Adrenal gland (tissue), 12 donors: Measurements from ENCODE around the gene AKT3. TPM values are rescaled to one million over a fixed set of nuclear protein-coding genes. Genes with fewer than 3 reads are reported as not detected.

ENCODE experiments used
- DNase-seq, 7 donors: peaks; one replicate each; pipeline ENCODE4 v3.0.0-alpha.2; 2019 to 2020
- H3K27ac ChIP-seq, 5 donors: fragments of 200-600 bp; sonication (generic) in 4 of 5; 1 replicate in 3 of 5; 2 replicates in 2 of 5; pipeline versions ENCODE4 v1.5.1 to v1.8.0; 2016 to 2020; ENCODE audit warnings: mild to moderate bottlenecking in 1 of 5
- H3K27me3 ChIP-seq: fragments of 200-600 bp; 2 replicates; pipeline ENCODE4 v1.8.0; 2021
- H3K36me3 ChIP-seq, 2 donors: fragments of 200-600 bp; replicated peaks in 1 of 2; 1 replicate in 1 of 2; 2 replicates in 1 of 2; pipeline versions ENCODE4 v1.5.1 to v1.8.0; 2018 to 2022
- H3K4me1 ChIP-seq, 2 donors: fragments of 200-600 bp; replicated peaks in 1 of 2; 1 replicate in 1 of 2; 2 replicates in 1 of 2; pipeline versions ENCODE4 v1.5.1 to v1.8.0; 2018 to 2021
- H3K4me3 ChIP-seq, 4 donors: fragments of 200-600 bp; sonication (generic) in 3 of 4; one replicate each; pipeline ENCODE4 v1.5.1; 2016 to 2018
- H3K9me3 ChIP-seq, 3 donors: fragments of 200-600 bp; sonication (generic) in 1 of 3; replicated peaks in 1 of 3; 1 replicate in 2 of 3; 2 replicates in 1 of 3; pipeline versions ENCODE4 v1.5.1 to v1.8.0; 2016 to 2021
- CTCF ChIP-seq, 6 experiments: fragments of 450-650 bp in 4 of 6; fragments of 200-600 bp in 2 of 6; sonication (generic) in 1 of 6; IDR thresholded peaks; 1 replicate in 5 of 6; 2 replicates in 1 of 6; pipeline versions ENCODE4 v1.5.1 to v1.8.0; 2016 to 2021; ENCODE audit warnings: antibody characterized with exemption in 6 of 6, mild to moderate bottlenecking in 2 of 6, moderate library complexity in 1 of 6
- POLR2A ChIP-seq, 2 donors: fragments of 450-650 bp; IDR thresholded peaks; one replicate each; pipeline ENCODE4 v1.6.1; 2017; ENCODE audit warnings: antibody characterized with exemption in 2 of 2, mild to moderate bottlenecking in 2 of 2, moderate library complexity in 1 of 2
- WGBS, 4 donors: extraction: QIAGEN DNeasy Blood & Tissue Kit in 2 of 4; methylation state at CpG; one replicate each; pipeline versions ENCODE4 v1.1.5 to v1.1.7; 2013 to 2017; 5-methylcytosine and 5-hydroxymethylcytosine counted together
- intact Hi-C, 2 donors: fragments of 100-400 bp; cut with DNase I; formaldehyde crosslinking; loops; one replicate each; pipeline versions ENCODE4 v1.14.1 to v1.15.0; 2022 to 2023
- polyA plus RNA-seq, 3 donors: library from polyadenylated mRNA; stranded (reverse); fragments of 200-250 nt in 2 of 3; fragments of 350-450 nt in 1 of 3; fragmentation: Illumina TruSeq in 1 of 3; extraction: RNeasy Lipid Tissue Mini Kit (QIAGEN cat#74804) in 1 of 3; gene quantifications; one replicate each; pipeline ENCODE4 v1.2.3, GENCODE V29; 2013 to 2014
- total RNA-seq, 9 donors: library from RNA; depleted of rRNA in 4 of 9; stranded (reverse); fragments of >200 nt in 4 of 9; fragments of 120-200 nt in 1 of 9; fragmentation: NEBNext Ultra II Directional in 1 of 9; extraction: Animal tissue kit (Norgen Biotek cat#: 25700) in 1 of 9; gene quantifications; one replicate each; pipeline versions ENCODE4 v1.1.0 to v1.2.4, GENCODE V29; 2013 to 2023
- donor health status: healthy with polysubstance abuse.
- donor health status: Bipolar disorder and iron deficiency.
- donor health status: DM: yes; HTN: yes; CAD: no.
- donor health status: DM: no; HTN: no; CAD: no.
- donor health status: DM: no; HTN: no; CAD: no.
- donor health status: DM: yes; HTN: yes; CAD: no.

The AKT3 gene
- total and polyA plus RNA-seq, 12 donors: 11.4 to 82.3 (median 32.4) TPM

GRCh38 chr1:243520831-243521230, 329.2 kb downstream of the AKT3 start:
- WGBS, 4 donors: 44 to 65% (median 61%) methylated on average over 1 of the region's 1 CpG
- peaks cover 0 to 15% of the 10 kb centered on the region in 2 donors for H3K4me1 ChIP-seq
- no peak overlapping the region for H3K4me3 ChIP-seq
- no peak for DNase-seq
- H3K27me3 ChIP-seq: no peaks in the 10 kb centered on the region
- intact Hi-C loops: no loop called here
- H3K27ac ChIP-seq: no peak overlapping the region
- TF ChIP-seq CTCF (IDR thresholded peaks at IDR 0.05) (no peak), POLR2A (IDR thresholded peaks at IDR 0.05) (no peak)
- no peaks in the 10 kb centered on the region for H3K36me3 ChIP-seq
- H3K9me3 ChIP-seq: no peaks in the 10 kb centered on the region

- no peak overlapping the region for H3K27ac ChIP-seq
- no peaks in the 10 kb centered on the region for H3K27me3 ChIP-seq
- TF ChIP-seq POLR2A (IDR thresholded peaks at IDR 0.05): no peak
- no peak for TF ChIP-seq CTCF (IDR thresholded peaks at IDR 0.05)
- no peaks in the 10 kb centered on the region for H3K4me1 ChIP-seq
- H3K4me3 ChIP-seq: no peak overlapping the region
- H3K9me3 ChIP-seq: no peaks in the 10 kb centered on the region
- no peak for DNase-seq
- H3K36me3 ChIP-seq: peaks cover 0 to 9% of the 10 kb centered on the region in 2 donors
- intact Hi-C loops: no loop called here
- WGBS, 4 donors: 83 to 100% (median 91%) methylated on average over 1 of the region's 1 CpG
Measured at GRCh38 chr1:243514927-243515326, 335.1 kb downstream of the AKT3 start.

- TF ChIP-seq CTCF (IDR thresholded peaks at IDR 0.05): no peak
- TF ChIP-seq POLR2A (IDR thresholded peaks at IDR 0.05): no peak
- 85 to 90% (median 88%) methylated on average over 7 of the region's 7 CpGs for WGBS, 4 donors
- DNase-seq: no peak
- Histone ChIP-seq H3K27ac (no peak overlapping the region), H3K4me1 (no peaks in the 10 kb centered on the region), H3K27me3 (no peaks in the 10 kb centered on the region), H3K4me3 (no peak overlapping the region), H3K36me3 (peaks cover 0 to 9% of the 10 kb centered on the region in 2 donors), H3K9me3 (no peaks in the 10 kb centered on the region)
- intact Hi-C loops: no loop called here
Measured at GRCh38 chr1:243513726-243514491, 336.1 kb downstream of the AKT3 start.

GRCh38 chr1:243510928-243511327, 339.1 kb downstream of the AKT3 start:
- TF ChIP-seq POLR2A (IDR thresholded peaks at IDR 0.05): no peak
- no peak for TF ChIP-seq CTCF (IDR thresholded peaks at IDR 0.05)
- H3K4me1 ChIP-seq: no peaks in the 10 kb centered on the region
- H3K36me3 ChIP-seq: peaks cover 0 to 9% of the 10 kb centered on the region in 2 donors
- H3K4me3 ChIP-seq: no peak overlapping the region
- no peak for DNase-seq
- H3K27ac ChIP-seq: no peak overlapping the region
- intact Hi-C loops: no loop called here
- no peaks in the 10 kb centered on the region for H3K27me3 ChIP-seq
- WGBS, 4 donors: 92 to 99% (median 97%) methylated on average over 3 of the region's 3 CpGs
- no peaks in the 10 kb centered on the region for H3K9me3 ChIP-seq
